Astrocyte of the spinal cord (primary cell): ENCODE results near the gene PLPPR1.
"Not testable (repeated sequence)": the region's sequence is repeated elsewhere in the genome, so short reads cannot be mapped to it uniquely, and the experiment has no call there.

Experiments used
- DNase-seq: peaks from one replicate; pipeline ENCODE4 v3.0.0; 2011; ENCODE audit warnings: low read depth, low spot score
- H3K4me3 ChIP-seq: 2 replicates; pipeline ENCODE4 v1.5.1; 2011; ENCODE audit warnings: low read depth, mild to moderate bottlenecking, low read length, moderate library complexity
- CTCF ChIP-seq: IDR thresholded peaks from 2 replicates; pipeline ENCODE4 v1.5.1; 2012; ENCODE audit warnings: low read depth, mild to moderate bottlenecking, low read length, inconsistent platforms
- in situ Hi-C: cut with HindIII; loops from 2 replicates; pipeline ENCODE4 v1.10.0; 2017; ENCODE audit warnings: low sequenced_read_pairs

Gene PLPPR1

GRCh38 chr9:101037430-101037829 lies 8.9 kb downstream of the PLPPR1 start:
- no peak for TF ChIP-seq CTCF
- no peak overlapping the region for H3K4me3 ChIP-seq
- no peak for DNase-seq
- in situ Hi-C loops: no loop called here

GRCh38 chr9:101038488-101038887 lies 10.0 kb downstream of the PLPPR1 start:
- in situ Hi-C loops: no loop called here

GRCh38 chr9:101039581-101039980 lies 11.1 kb downstream of the PLPPR1 start:
- in situ Hi-C loops, DNase-seq, H3K4me3 ChIP-seq: not testable (repeated sequence)

More at GRCh38 chr9:101038488-101038887, 10.0 kb downstream of the PLPPR1 start:
- TF ChIP-seq CTCF: no peak
- H3K4me3 ChIP-seq: no peak overlapping the region
- DNase-seq: no peak

GRCh38 chr9:101047848-101048397 lies 19.4 kb downstream of the PLPPR1 start:
- TF ChIP-seq CTCF: no peak
- in situ Hi-C loops: no loop called here
- H3K4me3 ChIP-seq: no peak overlapping the region
- DNase-seq: no peak

GRCh38 chr9:101050650-101051049 lies 22.1 kb downstream of the PLPPR1 start:
- TF ChIP-seq CTCF: no peak
- in situ Hi-C loops: no loop called here

GRCh38 chr9:101054657-101055056 lies 26.1 kb downstream of the PLPPR1 start:
- no peak for DNase-seq
- in situ Hi-C loops: no loop called here
- TF ChIP-seq CTCF: no peak
- no peak overlapping the region for H3K4me3 ChIP-seq

More at GRCh38 chr9:101050650-101051049, 22.1 kb downstream of the PLPPR1 start:
- H3K4me3 ChIP-seq: no peak overlapping the region
- no peak for DNase-seq

GRCh38 chr9:101055516-101055915 lies 27.0 kb downstream of the PLPPR1 start:
- DNase-seq: no peak
- TF ChIP-seq CTCF: no peak
- no peak overlapping the region for H3K4me3 ChIP-seq
- in situ Hi-C loops: no loop called here
